T-cell (primary cell): ENCODE measurements around the gene ADAM12. TPM values are rescaled to one million over a fixed set of nuclear protein-coding genes. Genes with fewer than 3 reads are reported as not detected.

Source experiments
- ATAC-seq, 4 experiments: fragments of 200-7000 bp in 3 of 4; fragments of 150-1000 bp in 1 of 4; cut with Tn5 transposase; replicated peaks in 1 of 4; 1 replicate in 3 of 4; 2 replicates in 1 of 4; pipeline ENCODE4 v1.10.0; 2021; ENCODE audit warnings: moderate library complexity in 3 of 4, mild to moderate bottlenecking in 2 of 4, moderate number of reproducible peaks in 1 of 4
- CTCF ChIA-PET, 2 donors: fragments of 300-600 bp; sonication (Branson Sonifier 250); formaldehyde crosslinking; loops; one replicate each; lab custom pipeline; 2022; ENCODE audit warnings: antibody characterized with exemption in 2 of 2; lab: Charles Lee
- POLR2A ChIA-PET, 2 donors: fragments of 300-600 bp; sonication (Branson Sonifier 250); formaldehyde crosslinking; loops; one replicate each; lab custom pipeline; 2022; ENCODE audit warnings: antibody characterized with exemption in 2 of 2; lab: Charles Lee
- DNase-seq, 35 experiments: peaks; one replicate each; pipeline versions ENCODE4 v3.0.0 to v3.0.0-alpha.2; 2013 to 2023
- H3K27ac ChIP-seq: one replicate; pipeline ENCODE4 v1.5.1; 2013; ENCODE audit warnings: low read length
- H3K27me3 ChIP-seq, 2 experiments: replicated peaks in 1 of 2; 1 replicate in 1 of 2; 2 replicates in 1 of 2; pipeline versions ENCODE4 v1.6.1 to v1.7.0; 2013; ENCODE audit warnings: low read length in 1 of 2, mixed read lengths in 1 of 2; ENCODE audit not compliant: control insufficient read depth in 2 of 2, insufficient read depth in 2 of 2; ENCODE audit errors: extremely low read depth in 1 of 2
- H3K36me3 ChIP-seq, 2 donors: 1 replicate in 1 of 2; 2 replicates in 1 of 2; pipeline versions ENCODE4 v1.6.1 to v1.7.0; 2013; ENCODE audit warnings: low read length in 1 of 2; ENCODE audit not compliant: control insufficient read depth in 2 of 2, insufficient read depth in 1 of 2; ENCODE audit errors: extremely low read depth in 1 of 2
- H3K4me1 ChIP-seq, 2 experiments: 1 replicate in 1 of 2; 2 replicates in 1 of 2; pipeline versions ENCODE4 v1.6.1 to v1.7.0; 2013; ENCODE audit warnings: low read length in 2 of 2, mixed read lengths in 1 of 2; ENCODE audit not compliant: insufficient read depth in 2 of 2, control insufficient read depth in 1 of 2; ENCODE audit errors: extremely low read depth in 1 of 2
- H3K4me3 ChIP-seq, 2 donors: 1 replicate in 1 of 2; 2 replicates in 1 of 2; pipeline versions ENCODE4 v1.5.1 to v1.7.0; 2013; ENCODE audit warnings: mild to moderate bottlenecking in 2 of 2, low read length in 1 of 2, moderate library complexity in 1 of 2; ENCODE audit not compliant: control insufficient read depth in 1 of 2; ENCODE audit errors: extremely low read depth in 1 of 2
- H3K9me3 ChIP-seq: 2 replicates; pipeline ENCODE4 v1.7.0; 2013
- H3K27ac Mint-ChIP-seq, 2 donors: one replicate each; pipeline ENCODE4 v1.8.0; 2020 to 2021; ENCODE audit warnings: mild to moderate bottlenecking in 2 of 2, mixed read lengths in 2 of 2
- H3K27me3 Mint-ChIP-seq, 2 donors: one replicate each; pipeline ENCODE4 v1.8.0; 2021 to 2022; ENCODE audit warnings: mixed read lengths in 2 of 2
- H3K36me3 Mint-ChIP-seq: one replicate; pipeline ENCODE4 v1.8.0; 2021; ENCODE audit warnings: mixed read lengths
- H3K4me1 Mint-ChIP-seq, 3 donors: one replicate each; pipeline ENCODE4 v1.8.0; 2020 to 2022; ENCODE audit warnings: mixed read lengths in 3 of 3, mild to moderate bottlenecking in 1 of 3
- H3K4me3 Mint-ChIP-seq, 3 donors: one replicate each; pipeline ENCODE4 v1.8.0; 2020 to 2022; ENCODE audit warnings: mild to moderate bottlenecking in 3 of 3, mixed read lengths in 3 of 3, moderate library complexity in 3 of 3
- H3K9me3 Mint-ChIP-seq, 3 donors: one replicate each; pipeline ENCODE4 v1.8.0; 2020 to 2022; ENCODE audit warnings: mixed read lengths in 3 of 3
- WGBS: methylation state at CpG from one replicate; pipeline ENCODE4 v1.1.5; 2013; ENCODE audit warnings: missing lambda C conversion rate; ENCODE audit not compliant: insufficient coverage; 5-methylcytosine and 5-hydroxymethylcytosine counted together
- total RNA-seq, 35 experiments: library from RNA in 6 of 35; stranded (reverse) in 6 of 35; fragments of 120-200 nt in 1 of 35; gene quantifications; one replicate each; pipeline versions ENCODE4 v1.2.1 to v1.2.4 and lab custom pipeline; 2013 to 2026

The ADAM12 gene
- total RNA-seq, 5 donors from 2014 or later (not counting 1 experiment from before 2014, with no cell fraction given), result 0.35 to 5.7 (median 1.2) TPM

GRCh38 chr10:126226205-126226604, 162.1 kb downstream of the ADAM12 start:
- no peaks in the 10 kb centered on the region for H3K36me3 Mint-ChIP-seq
- 85% methylated on average over 6 of the region's 9 CpGs for WGBS
- POLR2A ChIA-PET, result no interaction called here
- CTCF ChIA-PET, result no interaction called here
- H3K4me3 Mint-ChIP-seq, result no peak overlapping the region
- Histone ChIP-seq H3K9me3 (no peaks in the 10 kb centered on the region), H3K4me1 (no peaks in the 10 kb centered on the region), H3K27me3 (peaks cover 0 to 4% of the 10 kb centered on the region in 2 experiments), H3K36me3 (no peaks in the 10 kb centered on the region), H3K4me3 (no peak overlapping the region), H3K27ac (no peak overlapping the region)
- H3K27me3 Mint-ChIP-seq, result no peaks in the 10 kb centered on the region
- no peak for ATAC-seq
- no peaks in the 10 kb centered on the region for H3K4me1 Mint-ChIP-seq
- H3K27ac Mint-ChIP-seq, result no peak overlapping the region
- H3K9me3 Mint-ChIP-seq, result no peaks in the 10 kb centered on the region
- DNase-seq, result no peak

GRCh38 chr10:126225672-126226008, 162.6 kb downstream of the ADAM12 start:
- Mint-ChIP-seq H3K9me3 (no peaks in the 10 kb centered on the region), H3K27ac (no peak overlapping the region), H3K4me1 (no peaks in the 10 kb centered on the region), H3K4me3 (no peak overlapping the region), H3K36me3 (no peaks in the 10 kb centered on the region), H3K27me3 (no peaks in the 10 kb centered on the region)
- POLR2A ChIA-PET, result no interaction called here
- no peak overlapping the region for H3K4me3 ChIP-seq
- no peak overlapping the region for H3K27ac ChIP-seq
- H3K9me3 ChIP-seq, result no peaks in the 10 kb centered on the region
- peaks cover 0 to 4% of the 10 kb centered on the region in 2 experiments for H3K27me3 ChIP-seq
- H3K4me1 ChIP-seq, result no peaks in the 10 kb centered on the region
- 65% methylated on average over 9 of the region's 9 CpGs for whole genome bisulfite sequencing
- CTCF ChIA-PET, result no interaction called here
- no peak for DNase-seq
- no peak for ATAC-seq
- no peaks in the 10 kb centered on the region for H3K36me3 ChIP-seq

GRCh38 chr10:126224967-126225671, 163.2 kb downstream of the ADAM12 start:
- POLR2A ChIA-PET, result no interaction called here
- 96% methylated on average over 7 of the region's 20 CpGs for WGBS
- ATAC-seq, result no peak

GRCh38 chr10:126223512-126224067, 164.7 kb downstream of the ADAM12 start:
- H3K27me3 ChIP-seq, result peaks cover 0 to 4% of the 10 kb centered on the region in 2 experiments
- Mint-ChIP-seq H3K27ac (no peak overlapping the region), H3K4me1 (no peaks in the 10 kb centered on the region), H3K9me3 (no peaks in the 10 kb centered on the region), H3K4me3 (no peak overlapping the region), H3K27me3 (no peaks in the 10 kb centered on the region), H3K36me3 (no peaks in the 10 kb centered on the region)
- DNase-seq, result no peak
- CTCF ChIA-PET, result no interaction called here
- H3K36me3 ChIP-seq, result no peaks in the 10 kb centered on the region
- H3K4me3 ChIP-seq, result no peak overlapping the region
- ATAC-seq, result no peak
- WGBS, result 83% methylated on average over 9 of the region's 10 CpGs
- no peaks in the 10 kb centered on the region for H3K4me1 ChIP-seq
- H3K9me3 ChIP-seq, result no peaks in the 10 kb centered on the region
- no peak overlapping the region for H3K27ac ChIP-seq
- POLR2A ChIA-PET, result no interaction called here

More at GRCh38 chr10:126224967-126225671, 163.2 kb downstream of the ADAM12 start:
- Mint-ChIP-seq H3K36me3 (no peaks in the 10 kb centered on the region), H3K27me3 (no peaks in the 10 kb centered on the region), H3K27ac (no peak overlapping the region), H3K4me3 (no peak overlapping the region), H3K4me1 (no peaks in the 10 kb centered on the region), H3K9me3 (no peaks in the 10 kb centered on the region)
- no peak overlapping the region for H3K4me3 ChIP-seq
- no peak for DNase-seq
- H3K27me3 ChIP-seq, result peaks cover 0 to 4% of the 10 kb centered on the region in 2 experiments
- CTCF ChIA-PET, result no interaction called here
- no peak overlapping the region for H3K27ac ChIP-seq
- H3K9me3 ChIP-seq, result no peaks in the 10 kb centered on the region
- H3K4me1 ChIP-seq, result no peaks in the 10 kb centered on the region
- no peaks in the 10 kb centered on the region for H3K36me3 ChIP-seq

- Mint-ChIP-seq H3K36me3 (no peaks in the 10 kb centered on the region), H3K4me3 (no peak overlapping the region), H3K27ac (no peak overlapping the region), H3K9me3 (no peaks in the 10 kb centered on the region), H3K27me3 (no peaks in the 10 kb centered on the region), H3K4me1 (no peaks in the 10 kb centered on the region)
- ChIA-PET CTCF (no interaction called here), POLR2A (no interaction called here)
- H3K36me3 ChIP-seq, result no peaks in the 10 kb centered on the region
- H3K9me3 ChIP-seq, result no peaks in the 10 kb centered on the region
- no peak overlapping the region for H3K4me3 ChIP-seq
- ATAC-seq (no peak), DNase-seq (no peak)
- H3K27ac ChIP-seq, result no peak overlapping the region
- WGBS, result 80% methylated on average over 1 of the region's 4 CpGs
- H3K27me3 ChIP-seq, result peaks cover 0 to 4% of the 10 kb centered on the region in 2 experiments
- H3K4me1 ChIP-seq, result no peaks in the 10 kb centered on the region
These were observed 165.4 kb downstream of the ADAM12 start for GRCh38 chr10:126222736-126223511.

- Mint-ChIP-seq H3K9me3 (no peaks in the 10 kb centered on the region), H3K4me3 (no peak overlapping the region), H3K27ac (no peak overlapping the region), H3K27me3 (no peaks in the 10 kb centered on the region), H3K4me1 (no peaks in the 10 kb centered on the region), H3K36me3 (no peaks in the 10 kb centered on the region)
- ATAC-seq (no peak), DNase-seq (no peak)
- Histone ChIP-seq H3K36me3 (no peaks in the 10 kb centered on the region), H3K27ac (no peak overlapping the region), H3K27me3 (peaks cover 0 to 4% of the 10 kb centered on the region in 2 experiments), H3K9me3 (no peaks in the 10 kb centered on the region), H3K4me1 (no peaks in the 10 kb centered on the region), H3K4me3 (no peak overlapping the region)
- 94% methylated on average over 4 of the region's 5 CpGs for WGBS
- POLR2A ChIA-PET, result no interaction called here
- CTCF ChIA-PET, result no interaction called here
These were observed 166.4 kb downstream of the ADAM12 start for GRCh38 chr10:126221874-126222273.
